NCI-H187 treated with DMSO at 0.1 percent for 48 hours (cell line): Measurements from ENCODE around the gene TPM4.

Source experiments
- DNase-seq: peaks from one replicate; lab custom pipeline; 2025; lab: John Stamatoyannopoulos, UW

TPM4 gene

GRCh38 chr19:16131648-16132047 lies 55.4 kb downstream of the TPM4 start:
- no peak for DNase-seq

GRCh38 chr19:16133818-16134217 lies 57.5 kb downstream of the TPM4 start:
- no peak for DNase-seq

- DNase-seq: no peak
Observed at GRCh38 chr19:16134510-16134909, 58.2 kb downstream of the TPM4 start.

GRCh38 chr19:16135430-16136127 lies 59.3 kb downstream of the TPM4 start:
- DNase-seq: no peak

- DNase-seq: no peak
Observed at GRCh38 chr19:16136185-16136999, 60.1 kb downstream of the TPM4 start.

- DNase-seq: no peak
Observed at GRCh38 chr19:16139752-16140151, 63.5 kb downstream of the TPM4 start.

- no peak for DNase-seq
Observed at GRCh38 chr19:16141043-16141442, 64.7 kb downstream of the TPM4 start.

- DNase-seq: no peak
Observed at GRCh38 chr19:16142032-16142580, 65.8 kb downstream of the TPM4 start.

GRCh38 chr19:16143399-16144215 lies 67.3 kb downstream of the TPM4 start, which contains the start of gene HSH2D:
TSS of gene HSH2D (plus strand) at chr19:16143685. CDS start at chr19:16148751, 5,066 bp downstream.
- no peak for DNase-seq

- no peak for DNase-seq
Observed at GRCh38 chr19:16144216-16144581, 67.9 kb downstream of the TPM4 start.

GRCh38 chr19:16146112-16146511 lies 69.8 kb downstream of the TPM4 start:
- DNase-seq: no peak

GRCh38 chr19:16148443-16149229 lies 72.3 kb downstream of the TPM4 start:
- no peak for DNase-seq
